Natural killer cell treated with Interleukin-12 subunit alpha and Interleukin-12 subunit beta and Interleukin-15 and Interleukin-18, amount 100 ng/mL, for 72 hours (primary cell): ENCODE measurements around the gene LMAN1L. TPM values are rescaled to one million over a fixed set of nuclear protein-coding genes. Genes with fewer than 3 reads are reported as not detected.

Experiments used
- ATAC-seq, 2 donors: fragments of 150-1000 bp; cut with Tn5 transposase in 1 of 2; sonication (Bioruptor Pico), chemical (Tn5 transposase) in 1 of 2; 2 replicates each; pipeline ENCODE4 v1.10.0; 2021
- DNase-seq: peaks from one replicate; pipeline ENCODE4 v3.0.0; 2022; ENCODE audit warnings: low spot score
- H3K27ac Mint-ChIP-seq, 2 donors: 1 replicate in 1 of 2; 2 replicates in 1 of 2; pipeline ENCODE4 v1.8.0; 2022; ENCODE audit warnings: mixed read lengths in 2 of 2, mild to moderate bottlenecking in 1 of 2, moderate library complexity in 1 of 2
- H3K27me3 Mint-ChIP-seq, 2 donors: 1 replicate in 1 of 2; 2 replicates in 1 of 2; pipeline ENCODE4 v1.8.0; 2022; ENCODE audit warnings: mixed read lengths in 2 of 2
- H3K36me3 Mint-ChIP-seq: one replicate; pipeline ENCODE4 v1.8.0; 2022; ENCODE audit warnings: mixed read lengths
- H3K4me1 Mint-ChIP-seq, 2 donors: 1 replicate in 1 of 2; 2 replicates in 1 of 2; pipeline ENCODE4 v1.8.0; 2022; ENCODE audit warnings: low read depth in 2 of 2, mixed read lengths in 2 of 2, mild to moderate bottlenecking in 1 of 2
- H3K4me3 Mint-ChIP-seq: one replicate; pipeline ENCODE4 v1.8.0; 2022; ENCODE audit warnings: mixed read lengths
- H3K9me3 Mint-ChIP-seq: 2 replicates; pipeline ENCODE4 v1.8.0; 2022; ENCODE audit warnings: mixed read lengths
- total RNA-seq, 2 donors: library from RNA; stranded (reverse); gene quantifications; one replicate each; pipeline ENCODE4 v1.2.3, GENCODE V29; 2022

LMAN1L gene
- total RNA-seq, 2 donors from 2014 or later, result 3.4 to 4.9 TPM

- no peak for DNase-seq
- Mint-ChIP-seq H3K27ac (peak overlapping the region; percentile 91 to 97), H3K9me3 (no peaks in the 10 kb centered on the region), H3K27me3 (no peaks in the 10 kb centered on the region), H3K4me3 (peak overlapping the region; percentile 87), H3K4me1 (peaks cover 65 to 76% of the 10 kb centered on the region in 2 donors), H3K36me3 (peaks cover 13% of the 10 kb centered on the region)
- ATAC-seq, result no peak
These were observed 26.0 kb upstream of the LMAN1L start for GRCh38 chr15:74786551-74787165.

- Mint-ChIP-seq H3K27ac (peak overlapping the region; percentile 91 to 97), H3K4me3 (peak overlapping the region; percentile 87), H3K36me3 (peaks cover 17% of the 10 kb centered on the region), H3K9me3 (no peaks in the 10 kb centered on the region), H3K27me3 (no peaks in the 10 kb centered on the region), H3K4me1 (peaks cover 72 to 83% of the 10 kb centered on the region in 2 donors)
- DNase-seq, result peak; percentile 96
- ATAC-seq, result peak; percentile 81 to 85
These were observed 25.2 kb upstream of the LMAN1L start for GRCh38 chr15:74787251-74788041.

GRCh38 chr15:74788042-74788682, 24.5 kb upstream of the LMAN1L start:
- no peak for DNase-seq
- H3K27me3 Mint-ChIP-seq, result no peaks in the 10 kb centered on the region
- no peak for ATAC-seq
- peaks cover 79 to 87% of the 10 kb centered on the region in 2 donors for H3K4me1 Mint-ChIP-seq
- peak overlapping the region; percentile 91 to 97 for H3K27ac Mint-ChIP-seq
- H3K9me3 Mint-ChIP-seq, result no peaks in the 10 kb centered on the region
- peaks cover 17% of the 10 kb centered on the region for H3K36me3 Mint-ChIP-seq
- peak overlapping the region; percentile 87 for H3K4me3 Mint-ChIP-seq

- Mint-ChIP-seq H3K4me3 (peak overlapping the region; percentile 87), H3K27ac (peak overlapping the region; percentile 91 to 97), H3K27me3 (no peaks in the 10 kb centered on the region), H3K36me3 (peaks cover 17% of the 10 kb centered on the region), H3K4me1 (peaks cover 78 to 86% of the 10 kb centered on the region in 2 donors), H3K9me3 (no peaks in the 10 kb centered on the region)
- DNase-seq (peak; percentile 89), ATAC-seq (peak; percentile 70 to 80)
These were observed 23.9 kb upstream of the LMAN1L start for GRCh38 chr15:74788683-74789151.

GRCh38 chr15:74789171-74789631, 23.4 kb upstream of the LMAN1L start:
- Mint-ChIP-seq H3K36me3 (peaks cover 17% of the 10 kb centered on the region), H3K9me3 (no peaks in the 10 kb centered on the region), H3K27ac (peak overlapping the region; percentile 91 to 97), H3K4me1 (peaks cover 76 to 81% of the 10 kb centered on the region in 2 donors), H3K4me3 (peak overlapping the region; percentile 87), H3K27me3 (no peaks in the 10 kb centered on the region)
- ATAC-seq (no peak), DNase-seq (no peak)

- Mint-ChIP-seq H3K9me3 (no peaks in the 10 kb centered on the region), H3K27ac (peak overlapping the region; percentile 91 to 97), H3K36me3 (peaks cover 17% of the 10 kb centered on the region), H3K4me1 (peaks cover 75 to 79% of the 10 kb centered on the region in 2 donors), H3K27me3 (no peaks in the 10 kb centered on the region), H3K4me3 (peak overlapping the region; percentile 87)
- no peak for DNase-seq
- ATAC-seq, result no peak
These were observed 22.9 kb upstream of the LMAN1L start for GRCh38 chr15:74789741-74790079.

- H3K27ac Mint-ChIP-seq, result peak overlapping the region; percentile 91 to 97
- peaks cover 12% of the 10 kb centered on the region for H3K36me3 Mint-ChIP-seq
- H3K27me3 Mint-ChIP-seq, result no peaks in the 10 kb centered on the region
- peaks cover 75 to 79% of the 10 kb centered on the region in 2 donors for H3K4me1 Mint-ChIP-seq
- DNase-seq, result peak; percentile 82
- peak in 1 of 2 donors; percentile 26 for ATAC-seq
- H3K9me3 Mint-ChIP-seq, result no peaks in the 10 kb centered on the region
- peak overlapping the region; percentile 87 for H3K4me3 Mint-ChIP-seq
These were observed 22.3 kb upstream of the LMAN1L start for GRCh38 chr15:74790080-74790916.

- H3K27me3 Mint-ChIP-seq, result no peaks in the 10 kb centered on the region
- ATAC-seq (no peak), DNase-seq (no peak)
- H3K4me3 Mint-ChIP-seq, result peak overlapping the region; percentile 87
- H3K27ac Mint-ChIP-seq, result peak overlapping the region; percentile 91 to 97
- H3K9me3 Mint-ChIP-seq, result no peaks in the 10 kb centered on the region
- H3K36me3 Mint-ChIP-seq, result peaks cover 12% of the 10 kb centered on the region
- H3K4me1 Mint-ChIP-seq, result peaks cover 72 to 77% of the 10 kb centered on the region in 2 donors
These were observed 21.6 kb upstream of the LMAN1L start for GRCh38 chr15:74791007-74791406.

- Mint-ChIP-seq H3K36me3 (peaks cover 12% of the 10 kb centered on the region), H3K9me3 (no peaks in the 10 kb centered on the region), H3K4me3 (peak overlapping the region; percentile 87), H3K4me1 (peaks cover 72 to 78% of the 10 kb centered on the region in 2 donors), H3K27me3 (no peaks in the 10 kb centered on the region), H3K27ac (peak overlapping the region; percentile 91 to 97)
- ATAC-seq (no peak), DNase-seq (no peak)
These were observed 21.0 kb upstream of the LMAN1L start for GRCh38 chr15:74791667-74792066.

- no peaks in the 10 kb centered on the region for H3K9me3 Mint-ChIP-seq
- H3K4me3 Mint-ChIP-seq, result peak overlapping the region; percentile 87
- H3K27ac Mint-ChIP-seq, result peak overlapping the region; percentile 91 to 97
- no peak for ATAC-seq
- H3K36me3 Mint-ChIP-seq, result peaks cover 12% of the 10 kb centered on the region
- no peak for DNase-seq
- H3K4me1 Mint-ChIP-seq, result peaks cover 69 to 74% of the 10 kb centered on the region in 2 donors
- no peaks in the 10 kb centered on the region for H3K27me3 Mint-ChIP-seq
These were observed 20.2 kb upstream of the LMAN1L start for GRCh38 chr15:74792227-74793016.

GRCh38 chr15:74793135-74794028, 19.3 kb upstream of the LMAN1L start:
- peaks cover 12% of the 10 kb centered on the region for H3K36me3 Mint-ChIP-seq
- peak; percentile 34 to 55 for ATAC-seq
- H3K27me3 Mint-ChIP-seq, result no peaks in the 10 kb centered on the region
- peak overlapping the region; percentile 91 to 97 for H3K27ac Mint-ChIP-seq
- H3K4me3 Mint-ChIP-seq, result peak overlapping the region; percentile 68
- peak; percentile 81 for DNase-seq
- peaks cover 67 to 74% of the 10 kb centered on the region in 2 donors for H3K4me1 Mint-ChIP-seq
- no peaks in the 10 kb centered on the region for H3K9me3 Mint-ChIP-seq
